ENCODE results near the gene LPAR1. TPM values are rescaled to one million over a fixed set of nuclear protein-coding genes. Genes with fewer than 3 reads are reported as not detected.

The LPAR1 gene
- total RNA-seq, 1 donor from 2014 or later: 8.5 TPM

DNA sequence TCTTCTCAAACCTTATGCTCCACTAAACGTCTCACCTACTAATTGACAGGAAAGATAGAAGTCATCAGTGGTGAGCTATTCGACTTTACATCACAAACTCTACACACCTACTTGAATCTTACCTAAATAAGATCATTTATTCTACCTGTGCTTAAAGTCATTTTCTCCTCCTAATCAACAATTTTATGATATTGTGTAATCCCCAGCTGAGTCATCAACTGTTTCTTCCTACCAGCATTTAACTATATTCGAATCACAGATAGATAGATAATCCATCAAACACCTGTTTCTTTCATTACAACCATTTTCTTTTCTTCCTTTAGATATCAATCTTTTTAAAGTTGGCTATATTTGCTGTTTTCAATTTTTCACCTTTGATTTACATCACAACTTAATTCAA, 181.5 kb downstream of the LPAR1 start:
- no peak overlapping the region for H3K4me3 ChIP-seq (ENCODE audit: low read depth, low read length)
- no peak for DNase-seq (ENCODE audit: low read depth)
- TF ChIP-seq, protein P1, sequence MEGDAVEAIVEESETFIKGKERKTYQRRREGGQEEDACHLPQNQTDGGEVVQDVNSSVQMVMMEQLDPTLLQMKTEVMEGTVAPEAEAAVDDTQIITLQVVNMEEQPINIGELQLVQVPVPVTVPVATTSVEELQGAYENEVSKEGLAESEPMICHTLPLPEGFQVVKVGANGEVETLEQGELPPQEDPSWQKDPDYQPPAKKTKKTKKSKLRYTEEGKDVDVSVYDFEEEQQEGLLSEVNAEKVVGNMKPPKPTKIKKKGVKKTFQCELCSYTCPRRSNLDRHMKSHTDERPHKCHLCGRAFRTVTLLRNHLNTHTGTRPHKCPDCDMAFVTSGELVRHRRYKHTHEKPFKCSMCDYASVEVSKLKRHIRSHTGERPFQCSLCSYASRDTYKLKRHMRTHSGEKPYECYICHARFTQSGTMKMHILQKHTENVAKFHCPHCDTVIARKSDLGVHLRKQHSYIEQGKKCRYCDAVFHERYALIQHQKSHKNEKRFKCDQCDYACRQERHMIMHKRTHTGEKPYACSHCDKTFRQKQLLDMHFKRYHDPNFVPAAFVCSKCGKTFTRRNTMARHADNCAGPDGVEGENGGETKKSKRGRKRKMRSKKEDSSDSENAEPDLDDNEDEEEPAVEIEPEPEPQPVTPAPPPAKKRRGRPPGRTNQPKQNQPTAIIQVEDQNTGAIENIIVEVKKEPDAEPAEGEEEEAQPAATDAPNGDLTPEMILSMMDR (conservative IDR thresholded peaks at IDR 0.05; ENCODE audit: low read depth, low read length): no peak

DNA sequence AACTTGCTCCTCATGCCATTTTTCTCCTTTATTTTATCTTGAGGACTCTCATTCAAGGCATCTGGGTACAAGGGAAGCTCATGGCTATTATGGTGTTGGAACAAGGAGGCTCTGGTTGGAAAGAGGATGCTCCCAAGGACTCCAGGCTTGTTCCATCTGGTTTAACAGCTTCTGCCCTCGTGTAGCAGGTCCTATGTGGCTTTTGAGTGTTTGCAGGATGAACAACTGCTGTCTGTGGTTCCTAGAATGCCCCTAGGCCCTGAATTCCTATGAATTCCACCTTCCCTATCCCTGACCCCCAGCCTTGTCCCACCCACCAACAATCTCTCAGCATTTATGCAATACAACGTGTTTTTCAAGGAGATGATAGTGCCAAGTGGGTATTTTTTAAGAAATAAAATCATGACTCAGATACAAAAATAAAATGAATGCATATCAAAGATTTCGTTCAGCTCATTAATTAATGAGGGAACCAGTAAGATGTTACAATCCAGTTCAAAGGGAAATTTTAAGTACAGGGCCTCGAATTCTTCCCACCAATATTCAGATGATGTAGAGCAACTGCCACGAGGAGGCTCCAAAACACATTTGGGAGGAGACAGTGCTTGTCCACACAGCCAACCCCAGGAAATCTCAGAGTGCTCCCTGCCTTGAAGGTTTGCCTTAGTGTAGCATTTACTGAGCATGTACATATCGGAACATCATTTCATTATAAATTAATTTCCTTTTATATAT, 187.7 kb downstream of the LPAR1 start:
- TF ChIP-seq, protein P1 (conservative IDR thresholded peaks at IDR 0.05; ENCODE audit: low read depth, low read length): peak; percentile 5
- DNase-seq (ENCODE audit: low read depth): no peak
- H3K4me3 ChIP-seq (ENCODE audit: low read depth, low read length): no peak overlapping the region

DNA sequence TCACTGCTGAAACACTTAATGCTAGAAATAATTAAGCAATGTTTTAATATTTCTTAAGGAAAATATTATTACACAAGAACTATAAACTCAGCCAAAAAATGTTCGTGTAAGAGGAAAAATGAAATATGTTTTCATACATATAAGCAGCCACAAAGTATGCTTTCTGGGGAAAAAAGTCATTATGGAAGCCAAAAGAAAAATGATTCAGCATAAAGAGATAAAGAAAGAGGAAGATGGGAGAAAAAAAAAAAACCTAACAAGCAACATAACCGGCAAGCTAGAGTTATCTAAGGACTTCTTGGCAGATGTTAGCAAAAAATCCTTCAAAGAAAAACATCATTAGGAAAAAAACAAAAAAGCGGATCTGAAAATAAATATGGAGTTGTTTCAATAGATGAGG, 190.6 kb downstream of the LPAR1 start:
- TF ChIP-seq, protein P1 (conservative IDR thresholded peaks at IDR 0.05; ENCODE audit: low read depth, low read length): no peak
- no peak for DNase-seq (ENCODE audit: low read depth)
- H3K4me3 ChIP-seq (ENCODE audit: low read depth, low read length): no peak overlapping the region

DNA sequence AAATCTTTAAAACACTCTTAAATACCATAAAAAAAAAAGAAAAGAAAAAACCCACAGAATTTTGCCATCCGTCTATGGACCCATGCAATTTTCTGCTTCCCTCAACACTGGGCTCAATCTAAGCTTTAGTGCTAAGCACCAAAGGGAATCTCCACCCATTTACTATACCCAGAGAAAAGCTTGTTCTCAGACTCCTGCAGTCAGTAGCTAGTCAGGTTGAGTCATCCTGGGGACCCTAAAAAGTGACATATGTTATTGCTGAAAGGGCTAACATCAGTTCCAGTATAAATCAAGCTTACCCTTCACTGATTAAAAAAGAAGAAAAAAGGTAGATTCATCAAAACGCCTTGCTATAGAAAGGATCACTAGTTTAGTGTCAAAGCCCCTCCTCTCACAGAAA, 192.1 kb downstream of the LPAR1 start:
- DNase-seq (ENCODE audit: low read depth): no peak
- no peak overlapping the region for H3K4me3 ChIP-seq (ENCODE audit: low read depth, low read length)
- TF ChIP-seq, protein P1 (conservative IDR thresholded peaks at IDR 0.05; ENCODE audit: low read depth, low read length): no peak

DNA sequence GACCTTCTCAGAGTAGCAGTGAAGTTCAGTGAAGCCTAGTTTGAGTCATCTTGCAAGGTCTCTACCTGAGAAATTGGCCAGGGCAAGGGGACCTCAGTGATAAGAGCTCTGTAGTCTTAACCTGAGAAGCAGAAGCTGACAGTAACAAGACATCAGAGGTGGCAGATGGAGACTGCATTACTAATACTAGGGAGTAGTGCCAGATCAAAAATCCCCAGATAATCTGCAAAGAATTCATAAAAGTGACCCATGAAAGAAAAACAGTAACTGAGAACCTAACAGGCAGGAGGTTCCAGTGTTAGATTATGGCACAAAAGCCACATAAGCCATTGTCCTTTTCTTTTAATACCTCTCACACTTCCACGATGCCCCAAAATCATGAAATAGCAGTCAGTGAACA, 194.1 kb downstream of the LPAR1 start:
- no peak overlapping the region for H3K4me3 ChIP-seq (ENCODE audit: low read depth, low read length)
- no peak for DNase-seq (ENCODE audit: low read depth)
- TF ChIP-seq, protein P1 (conservative IDR thresholded peaks at IDR 0.05; ENCODE audit: low read depth, low read length): no peak

DNA sequence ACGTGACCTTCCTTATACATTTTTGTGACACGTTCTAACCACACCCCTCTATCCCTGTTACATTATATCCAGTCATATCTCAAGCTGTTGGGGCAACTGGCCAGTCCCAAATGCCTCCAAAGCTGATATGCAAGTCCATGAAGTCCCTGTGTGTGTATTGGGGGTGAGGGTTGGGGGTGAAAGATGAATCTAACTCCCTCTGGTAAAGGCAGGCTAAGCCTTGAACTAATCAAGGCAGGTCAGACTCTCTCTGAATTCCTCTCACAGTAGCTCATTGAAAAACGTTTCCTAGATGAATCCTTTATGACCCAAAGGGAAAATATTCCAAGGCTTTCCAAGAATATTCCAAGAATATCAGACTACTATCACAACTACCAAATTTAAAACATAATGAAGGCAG, 195.3 kb downstream of the LPAR1 start:
- TF ChIP-seq, protein P1 (conservative IDR thresholded peaks at IDR 0.05; ENCODE audit: low read depth, low read length): no peak
- no peak overlapping the region for H3K4me3 ChIP-seq (ENCODE audit: low read depth, low read length)
- no peak for DNase-seq (ENCODE audit: low read depth)

DNA sequence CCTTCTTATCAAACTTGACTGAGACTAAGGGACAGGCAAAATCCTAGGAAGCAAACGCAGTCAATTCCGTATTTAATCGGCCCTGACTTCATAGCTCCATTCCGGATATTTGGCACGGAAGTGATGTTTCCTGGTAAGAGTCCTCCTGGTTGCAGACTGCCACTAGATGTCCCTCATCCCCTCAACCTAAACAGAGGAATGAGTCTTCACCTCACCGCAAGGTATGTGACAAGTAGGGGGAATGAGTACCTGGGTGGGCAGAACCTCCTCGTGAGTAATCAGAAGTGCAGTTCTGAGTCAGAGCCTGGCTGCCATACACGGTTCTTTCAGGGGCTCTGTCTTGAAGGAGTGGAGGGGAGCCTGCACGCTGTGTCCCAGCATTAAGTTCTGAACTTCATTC, 196.1 kb downstream of the LPAR1 start:
- H3K4me3 ChIP-seq (ENCODE audit: low read depth, low read length): no peak overlapping the region
- DNase-seq (ENCODE audit: low read depth): no peak
- TF ChIP-seq, protein P1 (conservative IDR thresholded peaks at IDR 0.05; ENCODE audit: low read depth, low read length): peak; percentile 37

Measured in epithelial cell of proximal tubule (primary cell).